IPS-18a (cell line): ENCODE data around the gene CFAP61.

Experiments
- H3K27ac ChIP-seq: one replicate; pipeline ENCODE4 v1.5.1; 2013; ENCODE audit warnings: low read length
- H3K27me3 ChIP-seq: one replicate; pipeline ENCODE4 v1.6.1; 2013; ENCODE audit warnings: mild to moderate bottlenecking, low read length; ENCODE audit not compliant: control insufficient read depth, insufficient read depth
- H3K36me3 ChIP-seq: one replicate; pipeline ENCODE4 v1.6.1; 2013; ENCODE audit warnings: low read depth, low read length; ENCODE audit not compliant: control insufficient read depth
- H3K4me1 ChIP-seq: one replicate; pipeline ENCODE4 v1.6.1; 2013; ENCODE audit warnings: low read depth, low read length; ENCODE audit not compliant: control insufficient read depth
- H3K4me3 ChIP-seq: one replicate; pipeline ENCODE4 v1.5.1; 2013; ENCODE audit warnings: low read length
- H3K9ac ChIP-seq: one replicate; pipeline ENCODE4 v1.6.1; 2013; ENCODE audit warnings: mild to moderate bottlenecking, low read length, moderate library complexity
- H3K9me3 ChIP-seq: one replicate; pipeline ENCODE4 v1.6.1; 2013; ENCODE audit warnings: low read depth, low read length; ENCODE audit not compliant: control insufficient read depth

CFAP61 gene

DNA sequence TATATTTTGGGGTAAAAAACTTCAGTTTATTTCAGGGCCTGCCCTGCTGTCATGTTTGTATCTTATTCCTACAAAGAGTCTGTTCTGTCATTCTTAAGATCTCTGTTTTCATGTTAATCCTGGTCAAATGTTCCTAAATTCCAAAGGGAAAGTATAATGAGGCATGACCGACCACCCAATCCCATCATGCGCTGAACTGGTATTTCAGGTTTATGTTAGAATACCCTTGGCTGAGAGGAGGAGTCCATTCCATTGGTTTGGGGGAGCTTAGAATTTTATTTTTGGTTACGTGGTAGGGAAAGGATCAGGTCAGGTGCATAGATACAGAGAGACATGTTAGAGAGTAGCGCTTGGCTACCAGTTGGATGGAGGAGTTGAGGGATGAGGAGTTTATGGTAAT lies 25.7 kb downstream of the CFAP61 start:
- peaks cover 11% of the 10 kb centered on the region for H3K4me1 ChIP-seq

GRCh38 chr20:20079102-20079784 lies 26.9 kb downstream of the CFAP61 start:
- no peaks in the 10 kb centered on the region for H3K36me3 ChIP-seq
- H3K9me3 ChIP-seq, result no peaks in the 10 kb centered on the region
- peaks cover 5% of the 10 kb centered on the region for H3K27me3 ChIP-seq
- H3K27ac ChIP-seq, result no peak overlapping the region
- H3K4me3 ChIP-seq, result no peak overlapping the region
- H3K9ac ChIP-seq, result no peak overlapping the region
- H3K4me1 ChIP-seq, result peaks cover 11% of the 10 kb centered on the region

More for the DNA sequence above, 25.7 kb downstream of the CFAP61 start:
- no peak overlapping the region for H3K27ac ChIP-seq
- no peak overlapping the region for H3K4me3 ChIP-seq
- H3K27me3 ChIP-seq, result peaks cover 5% of the 10 kb centered on the region
- H3K36me3 ChIP-seq, result no peaks in the 10 kb centered on the region
- no peaks in the 10 kb centered on the region for H3K9me3 ChIP-seq
- H3K9ac ChIP-seq, result no peak overlapping the region

- H3K27ac ChIP-seq, result no peak overlapping the region
- no peak overlapping the region for H3K9ac ChIP-seq
- peaks cover 6% of the 10 kb centered on the region for H3K4me1 ChIP-seq
- H3K9me3 ChIP-seq, result no peaks in the 10 kb centered on the region
- H3K27me3 ChIP-seq, result peaks cover 5% of the 10 kb centered on the region
- no peaks in the 10 kb centered on the region for H3K36me3 ChIP-seq
- H3K4me3 ChIP-seq, result no peak overlapping the region
These were observed 31.5 kb downstream of the CFAP61 start for GRCh38 chr20:20083807-20084206.

DNA sequence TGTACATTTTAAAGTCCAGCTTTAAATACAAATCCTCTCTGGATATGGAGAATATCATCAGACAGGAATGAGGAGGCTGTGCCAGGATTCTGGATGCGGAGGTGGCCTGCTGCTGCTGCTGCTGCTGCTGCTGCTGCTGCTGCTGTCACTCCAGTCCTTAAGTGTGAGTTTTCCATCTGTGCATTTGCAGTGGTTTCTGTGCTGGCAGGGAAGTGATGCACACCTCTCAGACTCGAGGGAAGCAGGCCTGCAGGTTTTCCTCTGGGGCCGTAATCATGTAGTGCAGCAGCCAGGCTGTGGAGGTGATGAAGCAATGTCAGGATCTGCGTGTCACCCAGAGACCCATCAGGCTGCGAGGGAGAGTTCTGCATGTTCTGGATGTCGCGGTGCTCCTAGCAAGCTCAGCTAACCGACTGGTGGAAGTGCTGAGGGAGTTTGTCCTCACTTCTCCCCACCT lies 32.0 kb downstream of the CFAP61 start:
- Histone ChIP-seq H3K4me1 (peaks cover 2% of the 10 kb centered on the region), H3K27me3 (peaks cover 5% of the 10 kb centered on the region), H3K4me3 (no peak overlapping the region), H3K9me3 (no peaks in the 10 kb centered on the region), H3K36me3 (no peaks in the 10 kb centered on the region), H3K27ac (no peak overlapping the region), H3K9ac (no peak overlapping the region)

DNA sequence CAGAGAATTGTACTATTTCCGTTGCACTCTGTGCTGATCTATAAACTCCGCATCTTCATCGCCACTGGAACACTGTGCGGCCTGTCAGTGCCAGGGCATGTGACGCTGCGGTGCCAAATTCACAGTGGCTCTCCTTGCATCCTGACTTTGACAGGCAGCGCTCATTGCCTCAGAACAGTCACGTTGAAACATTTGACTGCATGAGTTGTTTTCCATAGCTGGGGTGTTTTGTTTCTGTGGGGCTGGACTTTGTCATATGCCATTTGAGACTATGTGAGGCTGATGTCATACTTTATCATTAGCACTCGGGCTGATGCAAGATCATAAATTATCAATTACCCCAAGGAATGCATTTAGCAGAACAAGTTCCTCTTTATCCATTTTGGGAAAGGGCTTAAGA lies 32.7 kb downstream of the CFAP61 start:
- no peaks in the 10 kb centered on the region for H3K9me3 ChIP-seq
- H3K27me3 ChIP-seq, result peaks cover 5% of the 10 kb centered on the region
- no peak overlapping the region for H3K9ac ChIP-seq
- H3K36me3 ChIP-seq, result no peaks in the 10 kb centered on the region
- H3K27ac ChIP-seq, result no peak overlapping the region
- no peaks in the 10 kb centered on the region for H3K4me1 ChIP-seq
- H3K4me3 ChIP-seq, result no peak overlapping the region

DNA sequence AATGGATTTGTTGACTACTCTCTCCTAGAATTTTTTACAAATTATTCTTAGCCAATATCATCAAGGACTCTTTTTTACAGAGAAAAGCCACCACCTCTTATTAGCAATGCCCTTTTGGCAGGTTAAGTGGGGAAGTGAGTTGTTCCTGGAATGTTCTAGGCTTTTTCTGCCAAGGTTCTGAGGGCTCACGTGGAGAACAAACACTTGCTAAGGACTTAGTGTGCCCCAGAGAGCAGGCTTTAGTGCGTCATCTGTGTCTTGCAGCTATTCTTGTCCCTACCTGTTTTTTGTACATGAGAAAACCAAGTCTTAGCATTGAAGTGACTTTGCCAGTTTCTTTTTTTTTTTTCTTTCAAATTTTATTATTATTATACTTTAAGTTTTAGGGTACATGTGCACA lies 33.5 kb downstream of the CFAP61 start:
- Histone ChIP-seq H3K9me3 (no peaks in the 10 kb centered on the region), H3K4me3 (no peak overlapping the region), H3K27ac (no peak overlapping the region), H3K36me3 (no peaks in the 10 kb centered on the region), H3K9ac (no peak overlapping the region), H3K27me3 (peaks cover 5% of the 10 kb centered on the region), H3K4me1 (no peaks in the 10 kb centered on the region)

DNA sequence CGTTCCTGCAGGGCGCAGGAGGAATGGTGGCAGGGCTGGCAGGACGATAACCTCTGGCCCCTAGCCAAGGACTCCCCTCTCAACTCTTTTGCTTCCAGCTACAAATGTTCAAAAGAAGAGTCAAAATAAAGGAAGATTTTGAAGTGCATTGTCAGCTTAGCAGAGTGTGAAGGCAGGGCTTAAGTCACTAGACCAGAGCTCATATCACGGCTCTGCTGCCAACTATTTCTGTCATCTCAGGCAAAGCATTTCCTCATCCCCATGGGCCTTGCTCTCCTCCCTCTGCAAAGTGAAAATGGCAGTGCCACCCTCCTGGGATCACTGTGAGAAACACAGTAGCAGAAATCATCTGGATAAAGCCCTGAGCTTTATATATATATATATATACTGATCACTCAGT lies 36.7 kb downstream of the CFAP61 start:
- H3K27me3 ChIP-seq, result no peaks in the 10 kb centered on the region
- H3K36me3 ChIP-seq, result no peaks in the 10 kb centered on the region
- H3K9ac ChIP-seq, result no peak overlapping the region
- no peaks in the 10 kb centered on the region for H3K4me1 ChIP-seq
- H3K4me3 ChIP-seq, result no peak overlapping the region
- H3K9me3 ChIP-seq, result no peaks in the 10 kb centered on the region
- H3K27ac ChIP-seq, result no peak overlapping the region

- H3K36me3 ChIP-seq, result no peaks in the 10 kb centered on the region
- no peak overlapping the region for H3K4me3 ChIP-seq
- H3K9ac ChIP-seq, result no peak overlapping the region
- no peaks in the 10 kb centered on the region for H3K27me3 ChIP-seq
- no peaks in the 10 kb centered on the region for H3K9me3 ChIP-seq
- H3K4me1 ChIP-seq, result no peaks in the 10 kb centered on the region
- H3K27ac ChIP-seq, result no peak overlapping the region
These were observed 37.6 kb downstream of the CFAP61 start for GRCh38 chr20:20089939-20090338.

DNA sequence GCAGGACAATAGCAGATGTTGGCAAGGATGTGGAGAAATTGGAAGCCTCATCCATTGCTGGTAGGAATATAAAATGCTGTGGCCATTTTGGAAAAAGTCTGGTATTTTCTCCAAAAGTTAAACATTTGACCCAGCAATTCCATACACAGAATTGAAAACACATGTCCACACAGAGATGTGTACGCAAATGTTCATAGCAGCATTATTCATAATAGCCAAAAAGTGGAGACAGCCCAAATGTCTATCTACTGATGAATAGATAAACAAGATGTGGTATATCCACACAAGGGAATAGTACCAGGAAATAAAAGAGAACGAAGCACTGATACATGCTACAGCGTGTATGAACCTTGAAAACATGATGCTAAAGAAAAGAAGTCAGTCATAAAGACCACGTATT lies 40.5 kb downstream of the CFAP61 start:
- no peak overlapping the region for H3K9ac ChIP-seq
- H3K27me3 ChIP-seq, result no peaks in the 10 kb centered on the region
- H3K4me1 ChIP-seq, result no peaks in the 10 kb centered on the region
- no peaks in the 10 kb centered on the region for H3K36me3 ChIP-seq
- no peaks in the 10 kb centered on the region for H3K9me3 ChIP-seq
- no peak overlapping the region for H3K4me3 ChIP-seq
- H3K27ac ChIP-seq, result no peak overlapping the region

DNA sequence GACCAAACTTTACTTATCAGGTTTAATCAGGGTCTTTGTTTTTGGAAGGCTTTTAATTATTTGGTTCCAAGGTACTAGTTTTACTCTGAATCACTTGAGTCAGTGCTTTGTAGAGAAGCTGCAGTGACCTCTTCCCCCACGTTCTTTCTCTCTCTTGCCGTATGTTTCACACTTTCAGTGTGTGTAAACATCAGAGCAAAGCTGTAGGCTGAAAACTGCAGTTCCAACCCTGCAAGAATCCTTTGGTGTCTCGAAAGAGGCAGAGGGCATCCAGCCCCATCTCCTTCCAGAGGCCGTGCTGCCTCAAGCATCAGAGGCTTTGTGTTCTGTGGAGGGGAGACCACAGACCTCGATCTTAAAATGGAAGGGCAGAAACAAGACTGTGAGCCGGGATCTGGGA lies 42.1 kb downstream of the CFAP61 start:
- no peak overlapping the region for H3K27ac ChIP-seq
- H3K4me1 ChIP-seq, result no peaks in the 10 kb centered on the region
- H3K9ac ChIP-seq, result no peak overlapping the region
- H3K36me3 ChIP-seq, result no peaks in the 10 kb centered on the region
- H3K4me3 ChIP-seq, result no peak overlapping the region
- no peaks in the 10 kb centered on the region for H3K9me3 ChIP-seq
- H3K27me3 ChIP-seq, result no peaks in the 10 kb centered on the region

DNA sequence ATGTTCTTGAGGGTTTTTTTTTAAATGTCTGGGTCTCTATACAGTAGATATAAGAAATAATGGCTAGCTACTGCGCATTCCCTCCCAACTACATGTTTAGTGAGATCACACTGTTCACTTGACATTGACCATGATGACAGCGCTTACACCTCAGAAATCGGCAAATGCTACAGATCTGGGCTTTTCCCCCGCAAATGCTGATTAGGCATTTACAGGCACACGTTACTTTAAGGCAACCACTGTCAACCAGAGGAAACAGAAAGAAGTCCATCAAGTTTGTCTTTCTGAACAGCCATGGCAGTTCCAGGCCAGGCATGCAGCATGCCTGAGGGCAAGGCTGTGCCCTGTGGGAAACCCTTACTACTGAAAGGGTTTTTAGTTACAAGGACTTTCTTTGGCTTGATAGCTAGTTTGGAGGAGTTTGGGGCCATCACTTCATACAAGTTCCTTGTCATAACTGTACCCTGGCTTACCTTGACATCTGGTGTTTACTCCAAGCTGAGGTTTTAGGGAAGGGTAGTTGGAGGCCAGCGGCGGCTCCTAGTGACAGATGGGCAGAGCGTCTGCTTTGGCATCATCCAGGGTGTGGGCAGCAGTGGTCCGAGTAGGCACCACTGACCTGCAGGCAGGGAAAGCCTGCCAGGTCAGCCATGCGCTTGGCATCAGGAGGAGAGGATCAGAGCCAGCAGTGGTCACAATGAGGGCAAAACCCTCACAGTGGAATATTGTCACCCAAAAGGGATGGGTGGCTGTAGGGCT lies 43.0 kb downstream of the CFAP61 start:
- no peaks in the 10 kb centered on the region for H3K9me3 ChIP-seq
- H3K9ac ChIP-seq, result no peak overlapping the region
- H3K27me3 ChIP-seq, result no peaks in the 10 kb centered on the region
- no peak overlapping the region for H3K27ac ChIP-seq
- H3K4me3 ChIP-seq, result no peak overlapping the region
- no peaks in the 10 kb centered on the region for H3K36me3 ChIP-seq
- no peaks in the 10 kb centered on the region for H3K4me1 ChIP-seq

DNA sequence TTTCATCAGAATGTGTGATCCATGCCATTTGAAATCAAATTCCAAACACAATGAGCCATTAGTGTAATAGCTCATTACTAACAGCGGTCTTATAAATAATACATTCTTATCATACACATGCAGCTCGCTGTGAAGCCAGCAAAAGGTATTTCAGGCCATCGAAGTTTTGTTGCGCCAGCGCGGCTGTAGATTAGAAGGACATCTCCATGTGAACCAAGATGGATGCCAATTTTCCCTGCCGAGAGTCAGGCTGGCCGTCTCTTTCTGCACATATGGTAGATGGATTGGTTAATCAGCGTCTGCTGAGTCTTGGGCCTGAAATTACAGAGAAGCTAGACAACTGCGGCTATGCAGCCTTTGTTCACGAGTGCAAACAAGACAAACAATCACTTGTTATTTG lies 44.1 kb downstream of the CFAP61 start:
- Histone ChIP-seq H3K27ac (no peak overlapping the region), H3K9ac (no peak overlapping the region), H3K9me3 (no peaks in the 10 kb centered on the region), H3K4me1 (no peaks in the 10 kb centered on the region), H3K4me3 (no peak overlapping the region), H3K27me3 (no peaks in the 10 kb centered on the region), H3K36me3 (no peaks in the 10 kb centered on the region)
